ENCODE measurements around the gene HSD17B2.

Gene HSD17B2

GRCh38 chr16:82067804-82068325 is 32.8 kb downstream of the HSD17B2 start:
- TF ChIP-seq BACH2 (CRISPR knock-in tag; IDR thresholded peaks at IDR 0.05; ENCODE audit: borderline replicate concordance), result no peak
- TF ChIP-seq ZNF8 (CRISPR knock-in tag; IDR thresholded peaks at IDR 0.05), result no peak
- TF ChIP-seq ZC3H10 (CRISPR knock-in tag; IDR thresholded peaks at IDR 0.05), result no peak
- TF ChIP-seq CREB5 (CRISPR knock-in tag; IDR thresholded peaks at IDR 0.05; ENCODE audit: low read depth), result no peak
- no peak for ATAC-seq

- no peak for TF ChIP-seq TCF4 (CRISPR knock-in tag; IDR thresholded peaks at IDR 0.05; ENCODE audit: borderline replicate concordance)
- TF ChIP-seq ZFP30 (CRISPR knock-in tag; IDR thresholded peaks at IDR 0.05), result no peak
- TF ChIP-seq ISL1 (CRISPR knock-in tag; IDR thresholded peaks at IDR 0.05), result no peak
- TF ChIP-seq PPARA (CRISPR knock-in tag; IDR thresholded peaks at IDR 0.05; ENCODE audit: borderline replicate concordance), result no peak
- TF ChIP-seq ZC3H10 (CRISPR knock-in tag; IDR thresholded peaks at IDR 0.05), result no peak
- TF ChIP-seq SNAI2 (CRISPR knock-in tag; IDR thresholded peaks at IDR 0.05), result no peak
- no peak for TF ChIP-seq ZNF565 (CRISPR knock-in tag; conservative IDR thresholded peaks at IDR 0.05; ENCODE audit: low read depth)
- no peak for TF ChIP-seq BACH2 (CRISPR knock-in tag; IDR thresholded peaks at IDR 0.05; ENCODE audit: borderline replicate concordance)
- TF ChIP-seq ZFP3 (CRISPR knock-in tag; IDR thresholded peaks at IDR 0.05), result no peak
- TF ChIP-seq PATZ1 (CRISPR knock-in tag; IDR thresholded peaks at IDR 0.05; ENCODE audit: borderline replicate concordance), result no peak
These were observed 35.8 kb downstream of the HSD17B2 start for GRCh38 chr16:82070656-82071369.

GRCh38 chr16:82071421-82071820 is 36.4 kb downstream of the HSD17B2 start:
- no peak for ATAC-seq
- no peak for TF ChIP-seq ISL1 (CRISPR knock-in tag; IDR thresholded peaks at IDR 0.05)

More at GRCh38 chr16:82070656-82071369, 35.8 kb downstream of the HSD17B2 start:
- ATAC-seq, result no peak

GRCh38 chr16:82072313-82072712 is 37.3 kb downstream of the HSD17B2 start:
- TF ChIP-seq CSDC2 (CRISPR knock-in tag; IDR thresholded peaks at IDR 0.05), result no peak
- TF ChIP-seq ZNF70 (CRISPR knock-in tag; IDR thresholded peaks at IDR 0.05), result no peak
- TF ChIP-seq SNAI2 (CRISPR knock-in tag; IDR thresholded peaks at IDR 0.05), result no peak
- TF ChIP-seq ZNF8 (CRISPR knock-in tag; IDR thresholded peaks at IDR 0.05), result no peak
- no peak for TF ChIP-seq OSR1 (CRISPR knock-in tag; IDR thresholded peaks at IDR 0.05)
- no peak for TF ChIP-seq ZC3H10 (CRISPR knock-in tag; IDR thresholded peaks at IDR 0.05)
- no peak for TF ChIP-seq ARNTL (CRISPR knock-in tag; IDR thresholded peaks at IDR 0.05; ENCODE audit: borderline replicate concordance, low read depth)
- no peak for TF ChIP-seq RARB (CRISPR knock-in tag; IDR thresholded peaks at IDR 0.05)
- TF ChIP-seq CREB5 (CRISPR knock-in tag; IDR thresholded peaks at IDR 0.05; ENCODE audit: low read depth), result no peak
- no peak for TF ChIP-seq CSRNP3 (CRISPR knock-in tag; IDR thresholded peaks at IDR 0.05)
- TF ChIP-seq PATZ1 (CRISPR knock-in tag; IDR thresholded peaks at IDR 0.05; ENCODE audit: borderline replicate concordance), result no peak
- no peak for TF ChIP-seq ESRRG (CRISPR knock-in tag; IDR thresholded peaks at IDR 0.05)
- TF ChIP-seq ISL1 (CRISPR knock-in tag; IDR thresholded peaks at IDR 0.05), result no peak
- no peak for TF ChIP-seq TOX (CRISPR knock-in tag; IDR thresholded peaks at IDR 0.05; ENCODE audit: borderline replicate concordance)
- no peak for TF ChIP-seq TCF4 (CRISPR knock-in tag; IDR thresholded peaks at IDR 0.05; ENCODE audit: borderline replicate concordance)
- no peak for TF ChIP-seq PPARA (CRISPR knock-in tag; IDR thresholded peaks at IDR 0.05; ENCODE audit: borderline replicate concordance)
- TF ChIP-seq ZFP3 (CRISPR knock-in tag; IDR thresholded peaks at IDR 0.05), result no peak
- TF ChIP-seq GLIS3 (CRISPR knock-in tag; IDR thresholded peaks at IDR 0.05), result no peak
- ATAC-seq, result no peak
